ENCODE data around the gene TPSB2.

DNA sequence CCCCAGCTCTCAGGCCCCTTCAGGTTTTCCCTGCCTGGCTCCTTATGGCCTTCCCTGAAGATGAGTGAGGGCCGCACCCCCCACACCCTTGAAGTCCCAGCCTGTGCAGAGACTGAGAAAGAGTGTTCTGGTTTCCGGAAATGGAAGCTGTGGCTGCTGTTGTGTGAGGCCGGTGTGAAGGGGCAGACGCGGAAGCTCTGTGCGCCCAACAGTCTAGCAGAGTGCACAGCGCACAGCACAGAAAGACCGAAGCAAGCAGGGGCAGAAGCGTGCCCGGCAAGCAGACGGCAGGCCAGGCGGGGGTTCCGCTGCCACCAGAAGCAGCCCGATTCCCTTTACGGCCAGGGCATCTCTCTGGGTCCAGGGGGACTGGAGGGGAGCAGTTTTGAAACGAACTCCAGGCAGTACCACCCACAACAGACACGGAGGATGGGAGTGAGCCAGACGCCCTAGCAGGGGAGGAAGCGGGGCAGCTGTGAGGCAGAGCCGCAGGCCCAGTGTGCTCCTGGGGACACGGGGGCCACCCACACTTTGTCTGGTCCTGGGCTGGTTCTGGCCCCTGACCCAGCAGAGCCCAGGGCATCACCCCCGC is 21.6 kb downstream of the TPSB2 start:
- TF ChIP-seq JUN (CRISPR knock-in tag; IDR thresholded peaks at IDR 0.05) (no peak), ZNF138 (CRISPR knock-in tag; conservative IDR thresholded peaks at IDR 0.05) (no peak), SP1 (CRISPR knock-in tag; conservative IDR thresholded peaks at IDR 0.05) (no peak), TCF7 (CRISPR knock-in tag; IDR thresholded peaks at IDR 0.05; ENCODE audit: low read depth) (no peak), PRRX2 (CRISPR knock-in tag; IDR thresholded peaks at IDR 0.05) (no peak), ZNF263 (CRISPR knock-in tag; IDR thresholded peaks at IDR 0.05; ENCODE audit: low read depth) (no peak), TEAD4 (CRISPR knock-in tag; IDR thresholded peaks at IDR 0.05) (no peak)
- TF ChIP-seq, protein P1, sequence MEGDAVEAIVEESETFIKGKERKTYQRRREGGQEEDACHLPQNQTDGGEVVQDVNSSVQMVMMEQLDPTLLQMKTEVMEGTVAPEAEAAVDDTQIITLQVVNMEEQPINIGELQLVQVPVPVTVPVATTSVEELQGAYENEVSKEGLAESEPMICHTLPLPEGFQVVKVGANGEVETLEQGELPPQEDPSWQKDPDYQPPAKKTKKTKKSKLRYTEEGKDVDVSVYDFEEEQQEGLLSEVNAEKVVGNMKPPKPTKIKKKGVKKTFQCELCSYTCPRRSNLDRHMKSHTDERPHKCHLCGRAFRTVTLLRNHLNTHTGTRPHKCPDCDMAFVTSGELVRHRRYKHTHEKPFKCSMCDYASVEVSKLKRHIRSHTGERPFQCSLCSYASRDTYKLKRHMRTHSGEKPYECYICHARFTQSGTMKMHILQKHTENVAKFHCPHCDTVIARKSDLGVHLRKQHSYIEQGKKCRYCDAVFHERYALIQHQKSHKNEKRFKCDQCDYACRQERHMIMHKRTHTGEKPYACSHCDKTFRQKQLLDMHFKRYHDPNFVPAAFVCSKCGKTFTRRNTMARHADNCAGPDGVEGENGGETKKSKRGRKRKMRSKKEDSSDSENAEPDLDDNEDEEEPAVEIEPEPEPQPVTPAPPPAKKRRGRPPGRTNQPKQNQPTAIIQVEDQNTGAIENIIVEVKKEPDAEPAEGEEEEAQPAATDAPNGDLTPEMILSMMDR (IDR thresholded peaks at IDR 0.05), result no peak
- TF ChIP-seq, protein P2, sequence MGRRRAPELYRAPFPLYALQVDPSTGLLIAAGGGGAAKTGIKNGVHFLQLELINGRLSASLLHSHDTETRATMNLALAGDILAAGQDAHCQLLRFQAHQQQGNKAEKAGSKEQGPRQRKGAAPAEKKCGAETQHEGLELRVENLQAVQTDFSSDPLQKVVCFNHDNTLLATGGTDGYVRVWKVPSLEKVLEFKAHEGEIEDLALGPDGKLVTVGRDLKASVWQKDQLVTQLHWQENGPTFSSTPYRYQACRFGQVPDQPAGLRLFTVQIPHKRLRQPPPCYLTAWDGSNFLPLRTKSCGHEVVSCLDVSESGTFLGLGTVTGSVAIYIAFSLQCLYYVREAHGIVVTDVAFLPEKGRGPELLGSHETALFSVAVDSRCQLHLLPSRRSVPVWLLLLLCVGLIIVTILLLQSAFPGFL (CRISPR knock-in tag; IDR thresholded peaks at IDR 0.05; ENCODE audit: borderline replicate concordance), result no peak
- TF ChIP-seq, protein P3, sequence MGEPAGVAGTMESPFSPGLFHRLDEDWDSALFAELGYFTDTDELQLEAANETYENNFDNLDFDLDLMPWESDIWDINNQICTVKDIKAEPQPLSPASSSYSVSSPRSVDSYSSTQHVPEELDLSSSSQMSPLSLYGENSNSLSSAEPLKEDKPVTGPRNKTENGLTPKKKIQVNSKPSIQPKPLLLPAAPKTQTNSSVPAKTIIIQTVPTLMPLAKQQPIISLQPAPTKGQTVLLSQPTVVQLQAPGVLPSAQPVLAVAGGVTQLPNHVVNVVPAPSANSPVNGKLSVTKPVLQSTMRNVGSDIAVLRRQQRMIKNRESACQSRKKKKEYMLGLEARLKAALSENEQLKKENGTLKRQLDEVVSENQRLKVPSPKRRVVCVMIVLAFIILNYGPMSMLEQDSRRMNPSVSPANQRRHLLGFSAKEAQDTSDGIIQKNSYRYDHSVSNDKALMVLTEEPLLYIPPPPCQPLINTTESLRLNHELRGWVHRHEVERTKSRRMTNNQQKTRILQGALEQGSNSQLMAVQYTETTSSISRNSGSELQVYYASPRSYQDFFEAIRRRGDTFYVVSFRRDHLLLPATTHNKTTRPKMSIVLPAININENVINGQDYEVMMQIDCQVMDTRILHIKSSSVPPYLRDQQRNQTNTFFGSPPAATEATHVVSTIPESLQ (CRISPR knock-in tag; IDR thresholded peaks at IDR 0.05), result no peak
